GM12875 (cell line): ENCODE results near the gene CCDC106.

Source experiments
- H3K4me3 ChIP-seq: one replicate; pipeline ENCODE4 v1.5.1; 2011; ENCODE audit warnings: low read depth, low read length, control low read depth
- CTCF ChIP-seq: IDR thresholded peaks from 2 replicates; pipeline ENCODE4 v1.5.1; 2011; ENCODE audit warnings: low read depth, mild to moderate bottlenecking, control low read depth, inconsistent platforms, low read length, moderate library complexity, borderline replicate concordance; ENCODE audit not compliant: insufficient read depth

Gene CCDC106

GRCh38 chr19:55690109-55690768 is 42.2 kb downstream of the CCDC106 start:
- no peak overlapping the region for H3K4me3 ChIP-seq
- no peak for TF ChIP-seq CTCF

- TF ChIP-seq CTCF = no peak
- no peak overlapping the region for H3K4me3 ChIP-seq
These were observed 42.9 kb downstream of the CCDC106 start for GRCh38 chr19:55690769-55691545.

GRCh38 chr19:55691561-55692481 is 43.8 kb downstream of the CCDC106 start:
- no peak for TF ChIP-seq CTCF
- H3K4me3 ChIP-seq = no peak overlapping the region

- TF ChIP-seq CTCF = no peak
- H3K4me3 ChIP-seq = no peak overlapping the region
These were observed 44.7 kb downstream of the CCDC106 start for GRCh38 chr19:55692681-55693081.

- no peak overlapping the region for H3K4me3 ChIP-seq
- no peak for TF ChIP-seq CTCF
These were observed 45.4 kb downstream of the CCDC106 start for GRCh38 chr19:55693336-55693974.

GRCh38 chr19:55694241-55694655 is 46.2 kb downstream of the CCDC106 start:
- no peak overlapping the region for H3K4me3 ChIP-seq
- TF ChIP-seq CTCF = no peak
